CD14-positive monocyte (primary cell): ENCODE results near the gene DNTTIP2. TPM values are rescaled to one million over a fixed set of nuclear protein-coding genes. Genes with fewer than 3 reads are reported as not detected.

Experiments
- DNase-seq, 3 donors: peaks; one replicate each; pipeline ENCODE4 v3.0.0-alpha.2; 2011 to 2022
- H2AFZ ChIP-seq: 2 replicates; pipeline ENCODE4 v1.6.0; 2012; ENCODE audit warnings: mild to moderate bottlenecking, low read depth, low read length, inconsistent platforms; ENCODE audit not compliant: insufficient read depth, poor library complexity, severe bottlenecking
- H3K27ac ChIP-seq, 2 donors: 1 replicate in 1 of 2; 2 replicates in 1 of 2; pipeline ENCODE4 v1.5.1; 2012 to 2013; ENCODE audit warnings: low read length in 2 of 2, control low read depth in 1 of 2, inconsistent platforms in 1 of 2, low read depth in 1 of 2, mild to moderate bottlenecking in 1 of 2
- H3K27me3 ChIP-seq, 2 donors: one replicate each; pipeline versions ENCODE4 v1.6.0 to v1.6.1; 2011 to 2013; ENCODE audit warnings: low read length in 2 of 2; ENCODE audit not compliant: control insufficient read depth in 2 of 2, insufficient read depth in 2 of 2
- H3K36me3 ChIP-seq, 2 donors: replicated peaks in 1 of 2; 1 replicate in 1 of 2; 2 replicates in 1 of 2; pipeline versions ENCODE4 v1.5.1 to v1.6.1; 2012 to 2013; ENCODE audit warnings: low read length in 2 of 2, control low read depth in 1 of 2, inconsistent platforms in 1 of 2, mild to moderate bottlenecking in 1 of 2; ENCODE audit not compliant: insufficient read depth in 2 of 2, control insufficient read depth in 1 of 2
- H3K4me1 ChIP-seq, 2 donors: 1 replicate in 1 of 2; 2 replicates in 1 of 2; pipeline versions ENCODE4 v1.5.1 to v1.6.1; 2012 to 2013; ENCODE audit warnings: low read length in 2 of 2, control low read depth in 1 of 2, inconsistent platforms in 1 of 2, mild to moderate bottlenecking in 1 of 2, moderate library complexity in 1 of 2; ENCODE audit not compliant: insufficient read depth in 2 of 2, control insufficient read depth in 1 of 2
- H3K4me2 ChIP-seq: replicated peaks from 2 replicates; pipeline ENCODE3; 2012; ENCODE audit warnings: low read length, moderate library complexity, mild to moderate bottlenecking; ENCODE audit not compliant: poor library complexity, severe bottlenecking; ENCODE audit errors: extremely low read depth
- H3K4me3 ChIP-seq, 3 experiments: fragments of 200-600 bp in 1 of 3; sonication (generic) in 1 of 3; replicated peaks in 1 of 3; 1 replicate in 2 of 3; 2 replicates in 1 of 3; pipeline ENCODE4 v1.5.1; 2011 to 2013; ENCODE audit warnings: low read length in 3 of 3, mild to moderate bottlenecking in 3 of 3, control low read depth in 2 of 3, low read depth in 2 of 3, inconsistent platforms in 1 of 3, moderate library complexity in 1 of 3
- H3K79me2 ChIP-seq: 2 replicates; pipeline ENCODE4 v1.6.0; 2012; ENCODE audit warnings: mild to moderate bottlenecking, control low read depth, inconsistent platforms, low read length, moderate library complexity; ENCODE audit not compliant: insufficient read depth
- H3K9ac ChIP-seq: 2 replicates; pipeline ENCODE4 v1.6.0; 2017; ENCODE audit warnings: low read length, mild to moderate bottlenecking; ENCODE audit not compliant: insufficient read depth, poor library complexity, severe bottlenecking
- H3K9me3 ChIP-seq, 2 donors: replicated peaks in 1 of 2; 1 replicate in 1 of 2; 2 replicates in 1 of 2; pipeline versions ENCODE4 v1.5.1 to v1.6.1; 2012 to 2013; ENCODE audit warnings: low read length in 2 of 2, control low read depth in 1 of 2; ENCODE audit not compliant: control insufficient read depth in 1 of 2, insufficient read depth in 1 of 2
- H4K20me1 ChIP-seq: 2 replicates; pipeline ENCODE4 v1.6.0; 2012; ENCODE audit warnings: mild to moderate bottlenecking, low read length, control low read depth, moderate library complexity; ENCODE audit not compliant: insufficient read depth
- H3K27ac Mint-ChIP-seq, 7 donors: one replicate each; pipeline ENCODE4 v1.8.0; 2020; ENCODE audit warnings: mild to moderate bottlenecking in 7 of 7, mixed read lengths in 7 of 7, moderate library complexity in 6 of 7, inconsistent platforms in 2 of 7
- H3K27me3 Mint-ChIP-seq, 3 donors: one replicate each; pipeline ENCODE4 v1.8.0; 2021 to 2022; ENCODE audit warnings: low read depth in 3 of 3, mild to moderate bottlenecking in 3 of 3, mixed read lengths in 3 of 3, moderate library complexity in 3 of 3, inconsistent platforms in 1 of 3
- H3K36me3 Mint-ChIP-seq, 2 donors: one replicate each; pipeline ENCODE4 v1.8.0; 2020; ENCODE audit warnings: mixed read lengths in 2 of 2, inconsistent platforms in 1 of 2, mild to moderate bottlenecking in 1 of 2
- H3K4me1 Mint-ChIP-seq: one replicate; pipeline ENCODE4 v1.8.0; 2020; ENCODE audit warnings: mild to moderate bottlenecking, mixed read lengths
- H3K4me3 Mint-ChIP-seq, 2 donors: one replicate each; pipeline ENCODE4 v1.8.0; 2020; ENCODE audit warnings: mild to moderate bottlenecking in 2 of 2, mixed read lengths in 2 of 2, moderate library complexity in 1 of 2
- H3K9me3 Mint-ChIP-seq, 7 donors: one replicate each; pipeline ENCODE4 v1.8.0; 2020 to 2022; ENCODE audit warnings: mixed read lengths in 7 of 7, mild to moderate bottlenecking in 6 of 7, moderate library complexity in 6 of 7, inconsistent platforms in 2 of 7
- CTCF ChIP-seq: fragments of 200-600 bp; IDR thresholded peaks from one replicate; pipeline ENCODE4 v1.8.0; 2022; ENCODE audit warnings: antibody characterized with exemption, mild to moderate bottlenecking
- WGBS: methylation state at CpG from one replicate; pipeline ENCODE4 v1.1.5; 2013; ENCODE audit warnings: missing lambda C conversion rate; ENCODE audit not compliant: insufficient coverage; 5-methylcytosine and 5-hydroxymethylcytosine counted together
- intact Hi-C, 2 donors: fragments of 100-400 bp; cut with micrococcal nuclease; formaldehyde crosslinking; loops; one replicate each; pipeline versions ENCODE4 v1.15.0 to v1.15.1; 2023
- polyA plus RNA-seq, 3 donors: library from polyadenylated mRNA; depleted of rRNA in 1 of 3; unstranded in 2 of 3; stranded (reverse) in 1 of 3; fragments of 300-500 nt in 2 of 3; fragments of >200 nt in 1 of 3; fragmentation: Illumina TruSeq in 2 of 3; gene quantifications; 1 replicate in 2 of 3; 2 replicates in 1 of 3; pipeline ENCODE4 v1.2.3, GENCODE V29; 2012 to 2021

Gene DNTTIP2
- polyA plus RNA-seq, 3 donors = 21.1 to 68.8 (median 42.1) TPM

GRCh38 chr1:93847811-93848288, 31.2 kb downstream of the DNTTIP2 start:
- Mint-ChIP-seq H3K27me3 (peaks cover 0 to 4% (median 2%) of the 10 kb centered on the region in 3 donors), H3K4me1 (peaks cover 23% of the 10 kb centered on the region), H3K27ac (peak overlapping the region; percentile 87 to 93 (median 90)), H3K9me3 (peaks cover 0 to 4% (median 0%) of the 10 kb centered on the region in 7 donors), H3K36me3 (no peaks in the 10 kb centered on the region), H3K4me3 (peak overlapping the region; percentile 94)
- Histone ChIP-seq H3K4me2 (peak overlapping the region; percentile 96), H3K9ac (peak overlapping the region; percentile 77), H3K79me2 (no peaks in the 10 kb centered on the region), H3K27ac (peak overlapping the region; percentile 85 to 86), H4K20me1 (no peaks in the 10 kb centered on the region), H3K36me3 (no peaks in the 10 kb centered on the region), H3K4me3 (peak overlapping the region; percentile 72 to 86 (median 73)), H2AFZ (peak overlapping the region; percentile 87), H3K27me3 (no peaks in the 10 kb centered on the region), H3K9me3 (no peaks in the 10 kb centered on the region), H3K4me1 (peaks cover 16 to 35% of the 10 kb centered on the region in 2 donors)
- DNase-seq = peak; percentile 48 to 70 (median 59)
- under 1% methylated on average over 36 of the region's 36 CpGs for WGBS
- no peak for TF ChIP-seq CTCF
- intact Hi-C loops = loop anchor here (2.0 to 10.0 kb wide), 8 partner anchors 31 to 543 kb away; partner anchors contain the start of genes DNTTIP2 (in 1 of the 2), DR1 (in 1 of the 2) and GCLM (in 1 of the 2)

- Mint-ChIP-seq H3K9me3 (peaks cover 0 to 4% (median 0%) of the 10 kb centered on the region in 7 donors), H3K4me1 (peaks cover 23% of the 10 kb centered on the region), H3K27me3 (peaks cover 0 to 4% (median 2%) of the 10 kb centered on the region in 3 donors), H3K36me3 (no peaks in the 10 kb centered on the region), H3K4me3 (peak overlapping the region; percentile 94), H3K27ac (peak overlapping the region; percentile 87 to 93 (median 90))
- Histone ChIP-seq H3K9ac (peak overlapping the region; percentile 77), H4K20me1 (no peaks in the 10 kb centered on the region), H3K4me2 (peak overlapping the region; percentile 96), H3K4me3 (peak overlapping the region; percentile 72 to 86 (median 73)), H3K79me2 (no peaks in the 10 kb centered on the region), H3K27me3 (no peaks in the 10 kb centered on the region), H3K27ac (peak overlapping the region; percentile 85 to 86), H3K9me3 (no peaks in the 10 kb centered on the region), H3K4me1 (peaks cover 16 to 35% of the 10 kb centered on the region in 2 donors), H2AFZ (peak overlapping the region; percentile 87), H3K36me3 (no peaks in the 10 kb centered on the region)
- WGBS = under 1% methylated on average over 79 of the region's 86 CpGs
- no peak for TF ChIP-seq CTCF
- intact Hi-C loops = loop anchor here (2.0 to 10.0 kb wide), 8 partner anchors 32 to 542 kb away; partner anchors contain the start of genes DNTTIP2 (in 1 of the 2), DR1 (in 1 of the 2) and GCLM (in 1 of the 2)
- peak; percentile 92 to 94 (median 93) for DNase-seq
Measured at GRCh38 chr1:93846992-93847810, 31.8 kb downstream of the DNTTIP2 start.
